ENCODE measurements around the gene MYMK.

DNA sequence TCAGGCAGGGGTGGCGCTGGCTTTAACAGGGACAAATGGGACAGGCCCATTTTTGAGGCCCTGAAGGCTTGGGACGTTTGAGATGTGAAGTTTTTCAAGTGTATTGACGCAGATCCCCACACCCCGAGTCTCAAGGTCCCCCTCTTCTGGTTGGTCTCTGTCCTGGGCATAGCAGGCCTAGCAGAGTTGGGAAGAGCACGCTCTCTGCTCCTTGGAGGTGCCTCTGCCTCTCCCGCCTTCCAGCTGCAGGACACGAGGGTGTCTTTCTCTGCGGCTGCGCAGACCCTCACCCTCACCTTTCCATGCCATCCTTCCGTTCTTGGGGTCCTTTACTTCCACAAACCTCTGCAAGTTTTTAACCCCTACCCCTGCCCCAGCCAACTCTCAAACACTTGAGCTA lies 28.4 kb upstream of the MYMK start:
- TF ChIP-seq POLR2A (IDR thresholded peaks at IDR 0.05; ENCODE audit: low read length) (no peak), GATA1 (IDR thresholded peaks at IDR 0.05; ENCODE audit: low read depth, low read length) (no peak)
